Measurements from ENCODE around the gene NOX3. TPM values are rescaled to one million over a fixed set of nuclear protein-coding genes. Genes with fewer than 3 reads are reported as not detected.

Gene NOX3
- total and polyA plus RNA-seq, 10 of the 15 experiments (the other 5 are each of a cell fraction or from before 2014, with no cell fraction given): not detected

DNA sequence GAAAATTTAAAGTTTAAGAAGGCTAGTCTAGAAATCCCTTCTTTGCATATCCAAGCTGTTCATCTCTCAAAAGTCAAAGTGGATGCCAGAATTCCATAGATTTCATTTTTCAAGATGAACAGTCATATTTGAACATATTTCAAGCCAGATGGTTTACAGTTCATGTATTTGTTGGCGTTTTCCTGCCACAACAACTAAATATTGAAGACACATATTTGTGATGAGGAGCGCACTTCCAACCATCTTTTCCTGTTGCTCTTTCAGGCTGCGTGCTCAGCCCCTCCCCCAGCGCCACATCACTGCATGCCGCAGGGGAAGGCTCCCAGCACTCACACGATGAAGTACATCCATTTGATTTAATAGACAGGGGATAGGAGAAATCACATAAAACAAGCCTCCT lies 5.9 kb upstream of the NOX3 start:
- no peak for DNase-seq (ENCODE audit: low read depth, low spot score)
- 44% methylated on average over 6 of the region's 6 CpGs for WGBS (ENCODE audit: insufficient coverage, insufficient replicate concordance, low lambda C conversion rate, missing lambda C conversion rate)

GRCh38 chr6:155454471-155454870 lies 1.2 kb downstream of the NOX3 start:
- Histone ChIP-seq H3K27ac (ENCODE audit: control insufficient read depth, insufficient read depth) (no peak overlapping the region), H3K4me3 (no peak overlapping the region), H3K4me2 (ENCODE audit: control insufficient read depth, insufficient read depth) (no peak overlapping the region), H3K36me3 (ENCODE audit: control insufficient read depth in 2 of 2, insufficient read depth in 2 of 2, low read length in 1 of 2) (no peaks in the 10 kb centered on the region), H3K4me1 (ENCODE audit: control insufficient read depth, insufficient read depth, low read length) (no peaks in the 10 kb centered on the region), H3K79me2 (ENCODE audit: control insufficient read depth, insufficient read depth, low read length) (no peaks in the 10 kb centered on the region), H4K20me1 (ENCODE audit: control insufficient read depth, insufficient read depth) (no peaks in the 10 kb centered on the region), H3K9me3 (replicated peaks; ENCODE audit: control insufficient read depth, insufficient read depth, low read length) (no peaks in the 10 kb centered on the region), H3K27me3 (replicated peaks in 1 of 2; ENCODE audit: control insufficient read depth in 2 of 2, insufficient read depth in 2 of 2, low read length in 1 of 2) (no peaks in the 10 kb centered on the region), H3K9ac (ENCODE audit: control insufficient read depth, insufficient read depth, low read length) (no peak overlapping the region), H2AFZ (ENCODE audit: control insufficient read depth, low read depth, low read length) (no peak overlapping the region)
- in situ Hi-C loops (cut with MboI) (no loop called here), intact Hi-C loops (cut with micrococcal nuclease; ENCODE audit: unreplicated experiment) (no loop called here)
- 36% methylated on average over 4 of the region's 4 CpGs for WGBS (ENCODE audit: insufficient coverage, insufficient replicate concordance, low lambda C conversion rate, missing lambda C conversion rate)
- ChIA-PET CTCF (interaction anchor here (0.9 kb wide), 1 partner anchor 34 kb away, joined by 3 read pairs; no protein-coding TSS in a partner anchor), RAD21 (ENCODE audit: unreplicated experiment) (no interaction called here), SMC1A (ENCODE audit: uncharacterized antibody, unreplicated experiment) (no interaction called here), POLR2A (no interaction called here)
- no TSS peak for BruUV-seq (replicated peaks)
- ATAC-seq: no peak
- peak; percentile 69 for FAIRE-seq
- no peak for TF ChIP-seq YBX1 (IDR thresholded peaks at IDR 0.05)
- no peak for TF ChIP-seq SUZ12 (IDR thresholded peaks at IDR 0.05; ENCODE audit: unreplicated experiment)
- DNase-seq (ENCODE audit: low read depth, low spot score): no peak

More for the DNA sequence above, 5.9 kb upstream of the NOX3 start:
- RAD21 ChIA-PET (ENCODE audit: unreplicated experiment): no interaction called here
- no peak overlapping the region for H3K27ac ChIP-seq (ENCODE audit: control insufficient read depth, insufficient read depth)
- SMC1A ChIA-PET (ENCODE audit: uncharacterized antibody, unreplicated experiment): no interaction called here
- H3K4me3 ChIP-seq: no peak overlapping the region
- in situ Hi-C loops (cut with MboI): no loop called here
- POLR2A ChIA-PET: no interaction called here
- no peak overlapping the region for H3K9ac ChIP-seq (ENCODE audit: control insufficient read depth, insufficient read depth, low read length)
- CTCF ChIA-PET: interaction anchor here (0.6 to 1.0 kb wide), 2 partner anchors 62 to 390 kb away, joined by 3 to 4 read pairs; no protein-coding TSS in a partner anchor
- no peaks in the 10 kb centered on the region for H3K4me1 ChIP-seq (ENCODE audit: control insufficient read depth, insufficient read depth, low read length)
- no peak for ATAC-seq
- BruUV-seq (replicated peaks): no TSS peak
- no peaks in the 10 kb centered on the region for H3K27me3 ChIP-seq (replicated peaks in 1 of 2; ENCODE audit: control insufficient read depth in 2 of 2, insufficient read depth in 2 of 2, low read length in 1 of 2)
- no peak for TF ChIP-seq FOS (IDR thresholded peaks at IDR 0.05; ENCODE audit: borderline replicate concordance, extremely low read depth, insufficient read length)
- no peak for TF ChIP-seq STAT3 (IDR thresholded peaks at IDR 0.05; ENCODE audit: low read depth, low read length)
- TF ChIP-seq STAT1 (conservative IDR thresholded peaks at IDR 0.05): no peak
- no peak for TF ChIP-seq ESRRA (IDR thresholded peaks at IDR 0.05; ENCODE audit: low read length)
- TF ChIP-seq RAD21 (IDR thresholded peaks at IDR 0.05; ENCODE audit: insufficient read depth, low read depth, low read length): no peak
- no peak for TF ChIP-seq PAX8 (IDR thresholded peaks at IDR 0.05)
- TF ChIP-seq POLR2A (IDR thresholded peaks at IDR 0.05; ENCODE audit: low read depth, low read length): no peak
- TF ChIP-seq ZNF622 (IDR thresholded peaks at IDR 0.05): no peak
- TF ChIP-seq TARDBP (IDR thresholded peaks at IDR 0.05; ENCODE audit: borderline replicate concordance): no peak
- TF ChIP-seq ZNF207 (IDR thresholded peaks at IDR 0.05; ENCODE audit: borderline replicate concordance): no peak
- no peak for TF ChIP-seq TAF1 (IDR thresholded peaks at IDR 0.05; ENCODE audit: borderline replicate concordance, low read depth, low read length)
- no peak overlapping the region for H3K4me2 ChIP-seq (ENCODE audit: control insufficient read depth, insufficient read depth)
- H4K20me1 ChIP-seq (ENCODE audit: control insufficient read depth, insufficient read depth): no peaks in the 10 kb centered on the region
- H3K36me3 ChIP-seq (ENCODE audit: control insufficient read depth in 2 of 2, insufficient read depth in 2 of 2, low read length in 1 of 2): no peaks in the 10 kb centered on the region
- no peak for FAIRE-seq
- H3K9me3 ChIP-seq (replicated peaks; ENCODE audit: control insufficient read depth, insufficient read depth, low read length): peaks cover 2% of the 10 kb centered on the region; the same call in 1 of the 3 replicates
- no peak overlapping the region for H2AFZ ChIP-seq (ENCODE audit: control insufficient read depth, low read depth, low read length)
- H3K79me2 ChIP-seq (ENCODE audit: control insufficient read depth, insufficient read depth, low read length): no peaks in the 10 kb centered on the region
- intact Hi-C loops (cut with micrococcal nuclease; ENCODE audit: unreplicated experiment): no loop called here
